HepG2 (cell line): ENCODE data around the gene HOXD8. TPM values are rescaled to one million over a fixed set of nuclear protein-coding genes. Genes with fewer than 3 reads are reported as not detected.
A peak's percentile ranks its signal among the peaks of the same experiment; 100 is the strongest.

Experiments
- HNF4G ChIP-seq, 2 experiments: sonication (generic) in 1 of 2; formaldehyde crosslinking in 1 of 2; IDR thresholded peaks; 2 replicates each; pipeline versions ENCODE4 v1.4.0 to v1.6.1; 2011 to 2020; ENCODE audit warnings: borderline replicate concordance in 2 of 2, low read depth in 2 of 2, mild to moderate bottlenecking in 2 of 2, low read length in 1 of 2, missing genetic modification reagents in 1 of 2, moderate library complexity in 1 of 2
- USF2 ChIP-seq, 2 experiments: sonication (generic) in 1 of 2; formaldehyde crosslinking in 1 of 2; IDR thresholded peaks; 2 replicates each; pipeline versions ENCODE4 v1.5.1 to v1.6.1; 2011 to 2020; ENCODE audit warnings: borderline replicate concordance in 1 of 2, low read depth in 1 of 2, low read length in 1 of 2, mild to moderate bottlenecking in 1 of 2, missing genetic modification reagents in 1 of 2, moderate library complexity in 1 of 2
- ZKSCAN5 ChIP-seq: sonication (generic); formaldehyde crosslinking; IDR thresholded peaks from 2 replicates; pipeline ENCODE4 v1.5.1; 2020; ENCODE audit warnings: mild to moderate bottlenecking, missing genetic modification reagents
- ZNF569 ChIP-seq: sonication (generic); formaldehyde crosslinking; IDR thresholded peaks from 2 replicates; pipeline ENCODE4 v1.5.0; 2020; ENCODE audit warnings: mild to moderate bottlenecking, missing genetic modification reagents, moderate library complexity, borderline replicate concordance
- ZNF607 ChIP-seq: sonication (generic); formaldehyde crosslinking; IDR thresholded peaks from 2 replicates; pipeline ENCODE4 v1.5.1; 2020; ENCODE audit warnings: missing genetic modification reagents, mild to moderate bottlenecking, borderline replicate concordance
- ZNF687 ChIP-seq: sonication (generic); formaldehyde crosslinking; IDR thresholded peaks from 2 replicates; pipeline ENCODE4 v1.5.1; 2020; ENCODE audit warnings: mild to moderate bottlenecking, missing genetic modification reagents, moderate library complexity
- polyA plus RNA-seq, 8 experiments: library from polyadenylated mRNA; depleted of rRNA in 3 of 8; stranded (reverse) in 7 of 8; unstranded in 1 of 8; fragments of >200 nt; fragmentation: Illumina TruSeq in 4 of 8; extraction: Trizol in 4 of 8; gene quantifications; 2 replicates each; pipeline versions ENCODE4 v1.2.1 to v1.2.3, GENCODE V29; 2011 to 2016; ENCODE audit warnings: low read depth in 4 of 8, missing spikeins in 1 of 8, mixed read lengths in 1 of 8; ENCODE audit not compliant: insufficient read depth in 1 of 8
- total RNA-seq, 5 experiments: library from RNA; depleted of rRNA; stranded (reverse); fragments of >200 nt; fragmentation: Illumina TruSeq; extraction: Trizol; gene quantifications; 2 replicates each; pipeline ENCODE4 v1.2.3, GENCODE V29; 2016; ENCODE audit warnings: low read depth in 1 of 5

Gene HOXD8
- total and polyA plus RNA-seq, 2 of the 13 experiments (the other 11 are each of a cell fraction or from before 2014, with no cell fraction given), result not detected

- TF ChIP-seq ZNF687 (CRISPR knock-in tag), result peak; percentile 3; the same call in 1 of the 2 replicates
- 0 out of 2 replicates have a peak, but pooled peaks have one; percentile 59 for TF ChIP-seq ZNF569 (CRISPR knock-in tag)
- TF ChIP-seq ZNF607 (CRISPR knock-in tag), result peak; percentile 51; the same call in 1 of the 2 replicates
- no peak for TF ChIP-seq ZKSCAN5 (CRISPR knock-in tag)
- TF ChIP-seq USF2 (IDR thresholded peaks at IDR 0.05; ENCODE audit: low read depth, low read length), result no peak
- TF ChIP-seq USF2 (CRISPR knock-in tag; IDR thresholded peaks at IDR 0.05; ENCODE audit: borderline replicate concordance), result peak; percentile 50; the same call in 1 of the 2 replicates
- TF ChIP-seq HNF4G (IDR thresholded peaks at IDR 0.05; ENCODE audit: borderline replicate concordance, low read depth, low read length), result no peak
- no peak for TF ChIP-seq HNF4G (CRISPR knock-in tag; IDR thresholded peaks at IDR 0.05; ENCODE audit: borderline replicate concordance, low read depth)
Observed at GRCh38 chr2:176160251-176160985, 30.9 kb downstream of the HOXD8 start (continued).
